ENCODE measurements around the gene SIAH1. TPM values are rescaled to one million over a fixed set of nuclear protein-coding genes. Genes with fewer than 3 reads are reported as not detected.

The SIAH1 gene
- total RNA-seq, 4 donors from 2014 or later = 27.2 to 31.8 (median 30.9) TPM

GRCh38 chr16:48342591-48342990 lies 42.6 kb downstream of the SIAH1 start:
- H3K27ac ChIP-seq = no peak overlapping the region
- no peak overlapping the region for H3K4me3 ChIP-seq
- TF ChIP-seq EP300 (IDR thresholded peaks at IDR 0.05) (no peak), POLR2AphosphoS5 (IDR thresholded peaks at IDR 0.05) (no peak), POLR2A (IDR thresholded peaks at IDR 0.05) (no peak)
- TF ChIP-seq, protein P1, sequence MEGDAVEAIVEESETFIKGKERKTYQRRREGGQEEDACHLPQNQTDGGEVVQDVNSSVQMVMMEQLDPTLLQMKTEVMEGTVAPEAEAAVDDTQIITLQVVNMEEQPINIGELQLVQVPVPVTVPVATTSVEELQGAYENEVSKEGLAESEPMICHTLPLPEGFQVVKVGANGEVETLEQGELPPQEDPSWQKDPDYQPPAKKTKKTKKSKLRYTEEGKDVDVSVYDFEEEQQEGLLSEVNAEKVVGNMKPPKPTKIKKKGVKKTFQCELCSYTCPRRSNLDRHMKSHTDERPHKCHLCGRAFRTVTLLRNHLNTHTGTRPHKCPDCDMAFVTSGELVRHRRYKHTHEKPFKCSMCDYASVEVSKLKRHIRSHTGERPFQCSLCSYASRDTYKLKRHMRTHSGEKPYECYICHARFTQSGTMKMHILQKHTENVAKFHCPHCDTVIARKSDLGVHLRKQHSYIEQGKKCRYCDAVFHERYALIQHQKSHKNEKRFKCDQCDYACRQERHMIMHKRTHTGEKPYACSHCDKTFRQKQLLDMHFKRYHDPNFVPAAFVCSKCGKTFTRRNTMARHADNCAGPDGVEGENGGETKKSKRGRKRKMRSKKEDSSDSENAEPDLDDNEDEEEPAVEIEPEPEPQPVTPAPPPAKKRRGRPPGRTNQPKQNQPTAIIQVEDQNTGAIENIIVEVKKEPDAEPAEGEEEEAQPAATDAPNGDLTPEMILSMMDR (IDR thresholded peaks at IDR 0.05) = no peak
- WGBS, 2 donors (ENCODE audit: low coverage in 1 of 2) = 89% methylated on average over 1 of the region's 2 CpGs; no CpG with 5 or more reads in 1 of the 2 donors
- peaks cover 0 to 59% of the 10 kb centered on the region in 2 donors for H3K36me3 ChIP-seq
- ATAC-seq = no peak
- no peaks in the 10 kb centered on the region for H3K27me3 ChIP-seq
- H3K9me3 ChIP-seq = no peaks in the 10 kb centered on the region
- H3K4me1 ChIP-seq = no peaks in the 10 kb centered on the region

DNA sequence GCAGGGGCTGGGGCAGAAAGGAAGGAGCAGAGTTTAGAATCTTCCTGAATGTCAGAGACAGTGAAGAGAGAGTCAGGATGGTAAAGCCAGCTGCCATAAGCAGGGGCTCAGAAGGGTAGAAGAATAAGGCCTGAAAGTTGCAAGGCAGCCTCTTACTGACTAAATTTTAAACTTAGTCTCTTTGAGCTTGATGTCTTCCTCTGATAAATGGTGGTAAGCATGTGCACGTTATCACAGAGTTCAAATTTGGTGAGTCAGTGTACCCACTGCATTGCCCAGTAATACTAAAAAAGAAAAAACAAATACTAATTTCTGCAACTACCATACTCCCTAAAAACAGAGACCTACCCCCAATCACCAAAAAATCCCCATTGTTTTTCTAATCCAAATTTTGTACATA lies 45.2 kb downstream of the SIAH1 start:
- Histone ChIP-seq H3K27me3 (no peaks in the 10 kb centered on the region), H3K4me3 (no peak overlapping the region), H3K4me1 (peaks cover 0 to 16% (median 0%) of the 10 kb centered on the region in 3 donors), H3K9me3 (no peaks in the 10 kb centered on the region), H3K27ac (no peak overlapping the region), H3K36me3 (peaks cover 0 to 77% of the 10 kb centered on the region in 2 donors)
- TF ChIP-seq, protein P1 (IDR thresholded peaks at IDR 0.05) = no peak
- TF ChIP-seq EP300 (IDR thresholded peaks at IDR 0.05) (no peak), POLR2A (IDR thresholded peaks at IDR 0.05) (no peak), POLR2AphosphoS5 (IDR thresholded peaks at IDR 0.05) (no peak)
- WGBS, 2 donors (ENCODE audit: low coverage in 1 of 2) = 71 to 88% methylated on average over 1 of the region's 1 CpG
- ATAC-seq = no peak

DNA sequence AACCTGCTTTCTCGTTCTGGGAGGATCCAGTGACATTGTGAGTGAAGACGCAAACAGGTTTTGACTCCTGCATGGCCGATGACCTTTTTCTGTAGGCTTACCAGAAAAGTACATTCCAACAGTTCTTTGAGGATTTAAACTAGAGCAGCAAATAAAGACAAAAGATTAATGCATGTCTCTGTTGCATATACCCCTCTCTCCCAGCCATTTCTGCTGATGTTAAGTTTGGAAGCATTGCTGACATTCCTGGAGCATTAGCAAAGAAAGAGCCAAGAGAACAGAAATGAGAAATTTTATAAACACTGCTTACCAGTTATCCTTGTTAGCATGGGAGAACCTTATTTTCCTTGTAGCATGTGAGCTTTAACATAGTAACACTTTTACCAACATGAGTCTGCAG lies 49.3 kb downstream of the SIAH1 start:
- Histone ChIP-seq H3K9me3 (no peaks in the 10 kb centered on the region), H3K36me3 (peaks cover 0 to 66% of the 10 kb centered on the region in 2 donors), H3K4me3 (no peak overlapping the region), H3K27me3 (no peaks in the 10 kb centered on the region), H3K27ac (peak overlapping the region in 2 of 4 donors; percentile 47 to 61), H3K4me1 (peaks cover 0 to 18% (median 0%) of the 10 kb centered on the region in 3 donors)
- ATAC-seq = peak; percentile 39
- 69 to 73% methylated on average over 3 of the region's 3 CpGs for WGBS, 2 donors (ENCODE audit: low coverage in 1 of 2)
- no peak for TF ChIP-seq EP300 (IDR thresholded peaks at IDR 0.05)
- TF ChIP-seq POLR2AphosphoS5 (IDR thresholded peaks at IDR 0.05) = no peak
- TF ChIP-seq, protein P1 (IDR thresholded peaks at IDR 0.05) = no peak
- no peak for TF ChIP-seq POLR2A (IDR thresholded peaks at IDR 0.05)

GRCh38 chr16:48334325-48334724 lies 50.9 kb downstream of the SIAH1 start:
- Histone ChIP-seq H3K9me3 (no peaks in the 10 kb centered on the region), H3K4me3 (no peak overlapping the region), H3K27ac (no peak overlapping the region), H3K36me3 (peaks cover 0 to 58% of the 10 kb centered on the region in 2 donors), H3K27me3 (no peaks in the 10 kb centered on the region), H3K4me1 (peaks cover 0 to 31% (median 0%) of the 10 kb centered on the region in 3 donors)
- no peak for ATAC-seq
- TF ChIP-seq, protein P1 (IDR thresholded peaks at IDR 0.05) = no peak
- TF ChIP-seq POLR2A (IDR thresholded peaks at IDR 0.05) (no peak), POLR2AphosphoS5 (IDR thresholded peaks at IDR 0.05) (no peak)
- WGBS, 2 donors (ENCODE audit: low coverage in 1 of 2) = 100% methylated on average over 3 of the region's 9 CpGs; no CpG with 5 or more reads in 1 of the 2 donors

- no peak for ATAC-seq
- Histone ChIP-seq H3K27ac (no peak overlapping the region), H3K4me3 (no peak overlapping the region), H3K4me1 (peaks cover 0 to 31% (median 0%) of the 10 kb centered on the region in 3 donors), H3K27me3 (no peaks in the 10 kb centered on the region), H3K9me3 (no peaks in the 10 kb centered on the region), H3K36me3 (peaks cover 0 to 44% of the 10 kb centered on the region in 2 donors)
- 93 to 95% methylated on average over 4 to 5 of the region's 5 CpGs for WGBS, 2 donors (ENCODE audit: low coverage in 1 of 2)
- no peak for TF ChIP-seq EP300 (IDR thresholded peaks at IDR 0.05)
- TF ChIP-seq, protein P1 (IDR thresholded peaks at IDR 0.05) = no peak
- TF ChIP-seq POLR2A (IDR thresholded peaks at IDR 0.05) = no peak
- TF ChIP-seq POLR2AphosphoS5 (IDR thresholded peaks at IDR 0.05) = no peak
These were observed 52.2 kb downstream of the SIAH1 start for GRCh38 chr16:48332978-48333377.

Data from gastroesophageal sphincter (tissue), 4 donors.